Gastroesophageal sphincter (tissue), 3 donors: ENCODE measurements around the gene UROS.

Experiments
- CTCF ChIP-seq, 4 experiments: fragments of 200-600 bp in 2 of 4; fragments of 450-650 bp in 2 of 4; sonication (generic) in 1 of 4; IDR thresholded peaks; one replicate each; pipeline ENCODE4 v1.5.1; 2017 to 2019; ENCODE audit warnings: antibody characterized with exemption in 4 of 4, mild to moderate bottlenecking in 2 of 4, moderate library complexity in 2 of 4
- EP300 ChIP-seq: sonication (generic); formaldehyde crosslinking; IDR thresholded peaks from one replicate; pipeline ENCODE4 v1.6.1; 2017; ENCODE audit warnings: antibody characterized with exemption, mild to moderate bottlenecking

DNA sequence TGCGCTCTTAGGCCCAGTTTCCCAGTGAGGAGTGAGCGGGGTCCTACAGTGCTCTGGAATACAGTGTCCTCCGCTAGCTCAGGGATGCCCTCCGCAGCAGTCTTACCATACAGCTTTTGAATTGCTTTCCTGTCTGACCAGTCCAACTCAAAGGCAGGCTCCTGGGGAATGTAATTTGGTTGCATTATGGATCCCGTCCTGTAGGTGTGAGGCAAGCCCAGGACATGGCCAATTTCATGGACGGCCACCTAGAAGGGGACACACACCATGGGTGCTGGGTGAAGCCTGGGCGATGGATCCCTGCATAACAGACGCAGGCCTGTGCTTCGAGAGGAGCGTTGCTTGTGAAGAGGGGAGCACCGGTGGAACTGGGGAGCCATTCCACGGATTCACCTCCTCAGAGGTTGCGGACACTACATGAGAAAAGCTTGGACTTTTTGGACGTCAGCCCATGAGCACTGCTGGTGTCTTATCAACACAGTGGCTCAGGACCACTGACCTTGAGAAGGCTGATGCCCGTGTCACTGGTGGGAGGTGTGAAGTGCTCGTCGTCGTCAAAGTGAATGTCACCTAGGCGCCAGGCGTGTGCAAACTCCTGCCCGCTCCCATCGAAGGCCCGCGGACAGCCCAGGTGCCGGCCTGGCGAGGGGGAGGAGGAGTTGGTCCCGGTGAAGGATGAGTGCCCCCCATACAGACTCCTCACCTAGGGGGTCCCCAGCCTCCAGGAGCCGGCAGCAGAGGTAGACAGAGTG, 50.8 kb downstream of the UROS start:
- TF ChIP-seq CTCF (IDR thresholded peaks at IDR 0.05) (no peak), EP300 (no peak)
